Measurements from ENCODE around the gene MCM7. TPM values are rescaled to one million over a fixed set of nuclear protein-coding genes. Genes with fewer than 3 reads are reported as not detected.

Gene MCM7
- polyA plus RNA-seq, 3 donors = 6.9 to 61.1 (median 8.8) TPM

DNA sequence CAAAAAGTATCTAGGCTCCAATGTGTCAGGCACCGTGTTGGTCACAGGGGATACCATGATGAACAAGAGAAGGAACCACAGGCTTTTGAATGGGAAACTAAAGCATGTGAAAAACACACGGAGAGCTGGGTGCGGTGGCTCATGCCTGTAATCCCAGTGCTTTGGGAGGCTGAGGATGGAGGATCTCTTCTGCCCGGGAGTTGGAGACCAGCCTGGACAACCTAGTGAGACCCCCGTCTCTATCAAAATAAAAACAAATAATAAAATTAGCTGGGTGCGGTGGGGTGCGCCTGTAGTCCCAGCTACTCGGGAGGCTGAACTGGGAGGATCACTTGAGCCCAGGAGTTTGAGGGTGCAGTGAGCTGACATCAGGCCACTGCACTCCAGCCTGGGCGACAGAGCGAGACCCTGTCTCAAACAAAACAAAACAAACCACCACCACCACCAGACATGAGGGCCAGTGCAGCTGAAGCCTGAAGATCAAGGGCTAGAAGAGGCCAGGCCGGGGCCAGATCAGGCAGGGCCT, 13.0 kb downstream of the MCM7 start:
- H3K9ac ChIP-seq (ENCODE audit: insufficient read depth, low read length, poor library complexity, severe bottlenecking) = peak overlapping the region; percentile 81
- intact Hi-C loops (cut with micrococcal nuclease) = loop anchor here (10.0 kb wide), 1 partner anchor 73 kb away; the partner anchor contains the start of gene ZKSCAN1 (in 2 of the 2)
- no peak for DNase-seq
- peaks cover 30% of the 10 kb centered on the region in 2 donors for H3K36me3 ChIP-seq (replicated peaks in 1 of 2; ENCODE audit: control insufficient read depth in 1 of 2, insufficient read depth in 2 of 2, low read length in 2 of 2)
- H3K79me2 ChIP-seq (ENCODE audit: insufficient read depth, low read length) = peaks cover 12% of the 10 kb centered on the region
- 93% methylated on average over 6 of the region's 11 CpGs for WGBS (ENCODE audit: insufficient coverage)
- peaks cover 4 to 8% (median 7%) of the 10 kb centered on the region in 3 donors for H3K27me3 Mint-ChIP-seq (ENCODE audit: low read depth in 3 of 3)
- peak overlapping the region; percentile 98 for H3K4me2 ChIP-seq (replicated peaks; ENCODE audit: extremely low read depth, low read length, poor library complexity, severe bottlenecking)
- peak overlapping the region; percentile 56 to 93 (median 90) for H3K27ac Mint-ChIP-seq
- TF ChIP-seq, protein P1, sequence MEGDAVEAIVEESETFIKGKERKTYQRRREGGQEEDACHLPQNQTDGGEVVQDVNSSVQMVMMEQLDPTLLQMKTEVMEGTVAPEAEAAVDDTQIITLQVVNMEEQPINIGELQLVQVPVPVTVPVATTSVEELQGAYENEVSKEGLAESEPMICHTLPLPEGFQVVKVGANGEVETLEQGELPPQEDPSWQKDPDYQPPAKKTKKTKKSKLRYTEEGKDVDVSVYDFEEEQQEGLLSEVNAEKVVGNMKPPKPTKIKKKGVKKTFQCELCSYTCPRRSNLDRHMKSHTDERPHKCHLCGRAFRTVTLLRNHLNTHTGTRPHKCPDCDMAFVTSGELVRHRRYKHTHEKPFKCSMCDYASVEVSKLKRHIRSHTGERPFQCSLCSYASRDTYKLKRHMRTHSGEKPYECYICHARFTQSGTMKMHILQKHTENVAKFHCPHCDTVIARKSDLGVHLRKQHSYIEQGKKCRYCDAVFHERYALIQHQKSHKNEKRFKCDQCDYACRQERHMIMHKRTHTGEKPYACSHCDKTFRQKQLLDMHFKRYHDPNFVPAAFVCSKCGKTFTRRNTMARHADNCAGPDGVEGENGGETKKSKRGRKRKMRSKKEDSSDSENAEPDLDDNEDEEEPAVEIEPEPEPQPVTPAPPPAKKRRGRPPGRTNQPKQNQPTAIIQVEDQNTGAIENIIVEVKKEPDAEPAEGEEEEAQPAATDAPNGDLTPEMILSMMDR (IDR thresholded peaks at IDR 0.05) = no peak
- H3K27me3 ChIP-seq (ENCODE audit: control insufficient read depth in 2 of 2, insufficient read depth in 2 of 2, low read length in 2 of 2) = no peaks in the 10 kb centered on the region
- H3K27ac ChIP-seq (ENCODE audit: low read depth in 1 of 2, low read length in 2 of 2) = peak overlapping the region; percentile 43 to 78
- H3K4me1 ChIP-seq (ENCODE audit: control insufficient read depth in 1 of 2, insufficient read depth in 2 of 2, low read length in 2 of 2) = peaks cover 23 to 34% of the 10 kb centered on the region in 2 donors
- peak overlapping the region; percentile 87 to 92 for H3K4me3 Mint-ChIP-seq
- peak overlapping the region; percentile 94 to 96 (median 95) for H3K4me3 ChIP-seq (replicated peaks in 1 of 3; ENCODE audit: low read depth in 2 of 3, low read length in 3 of 3)
- H3K9me3 ChIP-seq (replicated peaks in 1 of 2; ENCODE audit: control insufficient read depth in 1 of 2, insufficient read depth in 1 of 2, low read length in 2 of 2) = no peaks in the 10 kb centered on the region
- H4K20me1 ChIP-seq (ENCODE audit: insufficient read depth, low read length) = no peaks in the 10 kb centered on the region
- H3K9me3 Mint-ChIP-seq = peaks cover 0 to 2% (median 0%) of the 10 kb centered on the region in 7 donors
- H3K4me1 Mint-ChIP-seq = peaks cover 24% of the 10 kb centered on the region
- peak overlapping the region; percentile 94 for H2AFZ ChIP-seq (ENCODE audit: insufficient read depth, low read depth, low read length, poor library complexity, severe bottlenecking)
- peaks cover 29 to 30% of the 10 kb centered on the region in 2 donors for H3K36me3 Mint-ChIP-seq

DNA sequence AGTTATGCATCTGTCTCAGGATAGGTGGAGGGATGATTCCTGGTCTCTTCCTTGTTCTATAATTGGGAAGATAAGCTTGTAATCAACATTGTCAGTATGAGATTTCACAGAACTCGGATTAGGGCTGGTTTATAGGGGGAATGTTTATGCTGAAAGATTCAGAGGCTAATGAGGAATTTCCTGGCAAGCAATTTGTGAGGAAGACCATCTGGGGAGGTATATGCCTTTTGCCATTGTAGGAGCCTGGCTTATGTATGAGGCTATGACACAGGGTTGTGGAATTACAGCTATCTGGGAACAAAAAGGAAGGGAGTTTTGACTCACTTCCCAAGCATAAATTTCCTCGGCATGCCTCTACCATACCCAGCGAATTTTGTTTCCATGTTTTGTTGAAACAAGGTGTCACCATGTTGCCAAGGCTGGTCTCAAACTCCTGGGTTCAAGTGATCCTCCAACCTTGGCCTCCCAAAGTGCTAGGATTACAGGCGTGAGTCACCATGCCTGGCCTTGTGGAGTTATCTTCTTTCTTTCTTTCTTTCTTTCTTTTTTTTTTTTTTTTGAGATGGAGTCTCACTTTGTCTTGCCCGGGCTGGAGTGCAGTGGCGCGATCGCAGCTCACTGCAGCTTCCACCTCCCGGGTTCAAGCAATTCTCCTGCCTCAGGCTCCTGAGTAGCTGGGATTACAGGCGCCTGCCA, 14.0 kb downstream of the MCM7 start:
- H3K27me3 Mint-ChIP-seq (ENCODE audit: low read depth in 3 of 3) = peaks cover 8 to 15% (median 14%) of the 10 kb centered on the region in 3 donors
- peaks cover 33% of the 10 kb centered on the region for H3K4me1 Mint-ChIP-seq
- H3K36me3 Mint-ChIP-seq = peaks cover 20% of the 10 kb centered on the region in 2 donors
- H3K4me2 ChIP-seq (replicated peaks; ENCODE audit: extremely low read depth, low read length, poor library complexity, severe bottlenecking) = no peak overlapping the region
- H3K27me3 ChIP-seq (ENCODE audit: control insufficient read depth in 2 of 2, insufficient read depth in 2 of 2, low read length in 2 of 2) = no peaks in the 10 kb centered on the region
- no peak overlapping the region for H3K4me3 ChIP-seq (replicated peaks in 1 of 3; ENCODE audit: low read depth in 2 of 3, low read length in 3 of 3)
- H2AFZ ChIP-seq (ENCODE audit: insufficient read depth, low read depth, low read length, poor library complexity, severe bottlenecking) = no peak overlapping the region
- intact Hi-C loops (cut with micrococcal nuclease) = loop anchor here (10.0 kb wide), 1 partner anchor 72 kb away; the partner anchor contains the start of gene ZKSCAN1 (in 2 of the 2)
- no peaks in the 10 kb centered on the region for H4K20me1 ChIP-seq (ENCODE audit: insufficient read depth, low read length)
- TF ChIP-seq, protein P1 (IDR thresholded peaks at IDR 0.05) = no peak
- no peak overlapping the region for H3K4me3 Mint-ChIP-seq
- peaks cover 20 to 21% of the 10 kb centered on the region in 2 donors for H3K36me3 ChIP-seq (replicated peaks in 1 of 2; ENCODE audit: control insufficient read depth in 1 of 2, insufficient read depth in 2 of 2, low read length in 2 of 2)
- peaks cover 33 to 44% of the 10 kb centered on the region in 2 donors for H3K4me1 ChIP-seq (ENCODE audit: control insufficient read depth in 1 of 2, insufficient read depth in 2 of 2, low read length in 2 of 2)
- H3K9me3 ChIP-seq (replicated peaks in 1 of 2; ENCODE audit: control insufficient read depth in 1 of 2, insufficient read depth in 1 of 2, low read length in 2 of 2) = no peaks in the 10 kb centered on the region
- H3K27ac ChIP-seq (ENCODE audit: low read depth in 1 of 2, low read length in 2 of 2) = no peak overlapping the region
- H3K27ac Mint-ChIP-seq = no peak overlapping the region
- 95% methylated on average over 3 of the region's 10 CpGs for WGBS (ENCODE audit: insufficient coverage)
- no peak overlapping the region for H3K9ac ChIP-seq (ENCODE audit: insufficient read depth, low read length, poor library complexity, severe bottlenecking)
- H3K9me3 Mint-ChIP-seq = peaks cover 0 to 5% (median 0%) of the 10 kb centered on the region in 7 donors
- DNase-seq = no peak
- peaks cover 12% of the 10 kb centered on the region for H3K79me2 ChIP-seq (ENCODE audit: insufficient read depth, low read length)
